NCI-H2196 treated with DMSO at 0.1 percent for 48 hours (cell line): ENCODE results near the gene C10orf105.

Source experiments
- DNase-seq: peaks from one replicate; lab custom pipeline; 2025; ENCODE audit not compliant: unreplicated experiment; lab: John Stamatoyannopoulos, UW

The C10orf105 gene

DNA sequence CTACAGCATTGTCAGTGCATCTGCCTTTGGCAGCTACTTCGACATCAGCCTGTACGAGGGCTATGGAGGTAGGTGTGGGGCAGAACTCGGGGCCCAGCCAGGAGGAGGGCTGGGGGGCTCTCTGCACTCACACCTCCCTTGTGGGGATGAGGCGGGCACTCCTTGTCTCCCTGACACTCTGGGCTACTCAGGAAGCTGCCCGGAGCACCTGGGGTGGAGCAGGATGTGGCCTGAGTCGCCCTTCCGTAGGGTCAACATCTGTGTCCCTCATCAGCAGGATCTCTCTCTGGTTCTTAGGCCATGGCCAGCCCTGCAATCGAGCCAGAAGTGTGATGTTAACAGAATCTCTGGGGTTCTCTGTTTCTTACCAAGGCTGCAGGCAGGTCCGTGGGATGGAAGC is 40.2 kb downstream of the C10orf105 start:
- DNase-seq: no peak

DNA sequence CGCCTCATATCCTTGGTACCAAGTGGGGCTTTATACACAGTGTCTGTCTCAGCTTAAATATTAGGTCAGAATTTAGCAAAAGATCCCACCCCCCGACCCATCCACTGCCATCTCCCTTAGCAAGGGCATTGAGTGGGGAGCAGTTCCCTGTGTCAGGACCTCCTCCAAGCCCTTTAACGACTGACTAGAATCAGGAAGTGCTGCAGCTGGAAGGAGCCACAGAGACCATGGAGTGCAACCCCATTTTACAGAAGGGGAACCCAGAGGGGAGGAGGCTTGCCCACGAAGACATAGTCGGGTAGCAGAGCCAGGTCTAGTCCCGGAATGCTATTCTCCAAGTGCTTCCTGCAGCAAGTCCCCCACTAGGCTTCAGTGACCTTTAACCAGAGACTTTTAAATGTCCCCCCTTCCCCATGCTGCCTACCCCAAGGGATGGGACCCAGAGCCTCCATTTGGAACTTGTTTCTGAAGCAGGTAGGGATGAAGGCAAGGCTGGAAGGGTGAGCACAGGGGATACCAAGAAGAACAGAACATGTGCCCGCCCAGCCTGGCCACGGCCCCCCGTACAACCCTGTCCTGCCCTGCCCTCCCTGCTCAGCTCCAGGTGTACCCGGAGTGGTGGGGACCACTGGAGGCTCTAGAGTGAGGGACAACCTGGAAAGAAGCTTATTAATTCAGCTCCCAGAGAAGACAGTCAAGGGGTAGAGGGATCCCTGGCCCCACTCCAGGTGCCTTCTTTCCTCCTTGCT is 41.3 kb downstream of the C10orf105 start:
- no peak for DNase-seq

DNA sequence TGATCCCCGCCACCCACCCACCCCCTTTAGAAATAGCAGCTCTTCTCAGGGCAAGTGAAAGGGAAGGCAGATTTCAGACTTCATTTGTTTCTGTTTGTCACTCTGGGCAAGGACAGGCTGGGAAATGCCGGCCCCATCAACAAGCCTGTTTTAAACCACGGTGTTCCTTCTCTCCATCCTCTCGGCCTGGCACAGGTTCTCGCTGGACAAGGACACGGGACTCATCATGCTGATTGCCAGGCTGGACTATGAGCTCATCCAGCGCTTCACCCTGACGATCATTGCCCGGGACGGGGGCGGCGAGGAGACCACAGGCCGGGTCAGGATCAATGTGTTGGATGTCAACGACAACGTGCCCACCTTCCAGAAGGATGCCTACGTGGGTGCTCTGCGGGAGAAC is 42.3 kb downstream of the C10orf105 start:
- no peak for DNase-seq

DNA sequence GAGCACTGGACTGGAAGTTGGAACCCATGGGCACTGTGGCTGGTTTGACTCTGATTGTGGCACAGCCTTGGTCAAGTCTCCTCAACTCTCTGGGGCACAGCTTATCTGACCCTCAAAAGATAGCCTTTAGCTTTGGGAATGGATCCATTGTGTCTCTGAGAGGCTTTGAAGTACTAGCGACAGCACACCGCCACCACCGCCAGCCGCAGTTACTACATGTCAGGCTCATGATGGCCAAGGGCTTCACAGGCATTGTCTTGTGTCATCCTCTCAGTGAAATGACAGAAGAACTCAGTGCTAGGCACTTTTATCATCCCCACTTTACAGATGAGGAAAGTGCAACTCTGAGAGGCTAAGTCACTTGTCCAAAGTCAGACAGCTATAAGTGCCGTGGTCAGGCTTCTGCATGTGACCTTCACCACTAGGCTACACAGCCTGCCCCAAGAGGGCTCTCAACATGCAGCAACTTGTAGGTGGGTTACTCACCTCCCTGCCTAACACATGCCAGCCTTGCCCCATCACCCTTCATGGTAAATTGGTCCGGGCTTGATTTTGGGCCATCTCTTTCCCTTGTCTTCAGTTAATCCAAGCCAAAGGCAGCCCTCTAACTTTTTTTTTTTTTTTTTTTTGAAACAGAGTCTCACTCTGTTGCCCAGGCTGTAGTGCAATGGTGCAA is 44.1 kb downstream of the C10orf105 start:
- no peak for DNase-seq

DNA sequence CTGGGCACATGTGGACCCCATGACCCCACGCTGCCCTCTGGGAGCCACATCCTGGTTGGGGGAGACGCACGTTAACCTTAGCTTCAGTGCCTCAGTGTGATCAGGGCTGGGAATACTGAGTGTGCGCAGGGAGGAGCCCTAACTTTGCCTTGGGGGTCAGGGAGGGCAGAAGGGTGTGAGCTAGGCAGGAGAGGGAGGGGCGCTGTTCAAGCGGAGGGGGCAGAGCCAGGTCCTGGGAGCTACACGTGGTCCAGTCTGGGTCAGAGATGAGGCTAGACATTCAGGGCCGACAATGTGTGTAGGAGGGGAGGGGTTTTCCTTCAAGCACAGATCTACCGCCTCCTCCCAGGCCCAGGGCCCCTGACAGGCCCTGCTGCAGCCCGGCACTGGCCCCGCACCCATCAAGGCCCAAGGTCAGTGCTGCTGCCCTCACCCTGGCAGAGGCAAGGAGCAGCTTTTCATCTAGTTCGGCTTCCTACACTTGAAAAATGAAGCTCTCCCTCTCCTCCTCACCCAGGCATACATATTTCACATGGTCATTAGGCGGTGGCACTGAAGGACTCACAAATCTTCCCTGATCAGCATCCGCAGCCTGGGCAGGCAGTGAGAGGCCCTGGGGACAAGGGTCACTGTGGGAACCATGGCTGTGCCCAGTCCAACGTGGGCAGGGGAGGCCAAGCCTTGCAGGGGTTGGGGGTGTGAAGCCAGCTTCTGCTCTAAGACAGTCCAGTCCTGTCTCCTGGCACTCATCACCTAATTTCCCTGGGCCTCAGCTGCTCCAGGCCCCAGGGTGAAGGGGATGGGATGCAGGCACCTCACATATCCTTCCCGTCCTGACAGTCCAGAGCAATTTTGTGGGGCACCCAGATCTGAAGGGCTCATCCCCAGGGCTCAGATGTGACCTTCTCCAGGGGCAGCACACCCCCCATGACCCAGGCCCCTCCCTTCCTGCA is 47.3 kb downstream of the C10orf105 start:
- DNase-seq: no peak

DNA sequence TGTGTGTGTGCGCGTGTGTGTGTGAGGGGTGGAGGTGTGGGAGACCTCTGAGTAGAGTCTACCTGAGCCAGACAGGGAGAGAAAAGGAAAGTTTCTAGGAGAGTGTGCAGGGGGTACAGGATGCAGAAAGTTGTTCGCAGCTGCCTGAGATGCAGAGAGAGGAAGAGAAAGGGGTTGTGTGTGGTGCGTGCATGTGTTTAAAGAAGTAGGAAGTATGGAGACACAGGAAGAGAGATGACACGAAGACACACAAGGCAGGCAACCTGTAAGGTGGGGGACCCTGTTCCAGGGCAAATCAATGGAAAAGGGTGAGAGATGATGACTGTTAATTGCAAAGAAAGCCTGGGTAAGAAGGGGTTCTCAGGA is 52.2 kb downstream of the C10orf105 start:
- no peak for DNase-seq

DNA sequence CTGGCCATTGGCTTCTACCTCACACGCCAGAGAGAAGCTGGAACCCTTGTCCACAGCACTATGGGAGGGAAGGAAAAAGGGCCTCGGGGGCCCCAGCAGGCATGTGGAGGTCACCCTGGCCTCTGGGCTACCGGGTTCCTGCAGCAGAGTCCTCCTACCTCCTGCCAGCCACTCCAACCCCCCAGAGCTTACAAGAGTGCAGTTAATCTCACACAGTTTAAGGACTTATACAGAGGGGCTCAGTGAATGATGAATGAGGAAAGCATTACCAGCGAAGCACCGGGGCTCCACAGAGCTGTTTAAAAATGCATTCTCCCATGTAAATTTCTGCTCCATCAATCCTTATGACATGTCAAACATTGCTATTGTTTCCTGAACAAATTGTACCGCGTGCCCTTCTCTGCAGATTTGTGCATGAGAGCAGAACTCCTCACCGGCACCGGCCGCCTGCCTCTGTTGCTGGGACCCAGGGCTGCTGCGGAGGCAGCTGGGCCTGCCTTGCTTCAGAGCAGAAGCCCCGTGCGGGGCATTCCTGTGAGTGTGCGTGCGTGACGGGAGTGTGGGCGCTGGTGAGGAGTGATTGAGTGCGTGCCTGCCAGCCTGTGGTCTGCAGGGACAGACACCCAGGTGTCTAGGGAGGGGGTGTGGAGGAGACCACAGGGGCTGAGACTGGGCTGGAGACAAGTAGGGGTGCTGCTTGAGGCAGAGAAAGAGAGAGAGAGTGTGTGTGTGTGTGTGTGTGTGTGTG is 52.8 kb downstream of the C10orf105 start:
- no peak for DNase-seq

DNA sequence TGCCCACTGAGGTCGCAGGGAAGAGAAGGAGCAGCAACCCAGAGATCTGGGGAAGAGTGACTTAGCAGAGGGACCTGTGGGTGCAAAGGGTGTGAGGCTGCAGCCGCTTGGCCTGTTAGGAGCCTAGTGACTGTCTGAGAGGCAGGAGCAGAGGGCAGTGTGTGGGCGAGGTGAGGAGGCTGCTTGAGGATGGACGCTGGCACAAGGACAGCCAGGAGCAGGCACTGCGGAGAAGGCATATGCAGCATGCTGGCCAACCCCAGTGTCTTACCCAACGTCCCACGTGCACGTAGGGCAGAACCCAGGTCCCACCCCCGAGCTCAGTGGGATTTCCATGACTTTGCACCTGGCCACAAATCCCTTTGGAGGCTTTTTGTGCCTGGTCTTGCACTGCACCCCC is 54.1 kb downstream of the C10orf105 start:
- no peak for DNase-seq

DNA sequence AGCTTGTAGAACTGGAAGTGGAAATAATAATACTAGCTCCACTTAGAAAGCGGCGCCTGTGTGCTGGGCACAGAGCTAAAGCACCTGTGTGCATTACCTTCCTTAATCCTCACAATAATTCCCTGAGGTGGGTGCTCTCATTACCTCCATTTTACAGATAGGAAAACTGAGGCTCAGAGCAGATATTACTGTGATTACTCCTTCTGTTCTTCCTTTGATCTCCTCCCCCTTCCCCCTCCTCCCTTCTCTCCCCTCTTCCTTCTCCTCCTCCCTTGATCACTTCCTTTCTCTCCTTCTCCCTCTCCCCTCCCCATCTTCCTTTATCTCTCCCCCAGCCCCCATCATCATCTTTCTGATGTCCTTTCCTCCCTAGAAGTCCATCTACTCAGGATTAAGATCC is 55.0 kb downstream of the C10orf105 start:
- DNase-seq: no peak

DNA sequence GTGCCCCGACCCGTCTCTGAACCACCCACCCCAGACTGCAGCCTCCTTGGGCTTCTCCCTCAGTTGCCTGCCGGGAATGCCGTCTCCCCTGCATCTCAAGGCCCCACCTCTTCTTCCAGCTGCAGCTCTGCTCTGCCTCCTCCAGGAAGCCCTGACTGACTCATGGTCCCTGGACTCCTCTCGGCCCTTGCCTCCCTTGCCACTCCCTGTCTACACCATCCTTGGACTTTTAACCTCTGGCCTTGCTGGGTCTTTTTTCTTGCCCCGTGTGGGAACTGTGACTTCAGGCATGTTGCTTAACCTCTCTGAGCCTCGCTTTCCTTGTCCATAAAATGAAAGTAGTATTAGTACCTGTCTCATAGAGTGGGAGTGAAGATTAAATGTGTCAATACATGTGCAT is 56.3 kb downstream of the C10orf105 start:
- DNase-seq: no peak

DNA sequence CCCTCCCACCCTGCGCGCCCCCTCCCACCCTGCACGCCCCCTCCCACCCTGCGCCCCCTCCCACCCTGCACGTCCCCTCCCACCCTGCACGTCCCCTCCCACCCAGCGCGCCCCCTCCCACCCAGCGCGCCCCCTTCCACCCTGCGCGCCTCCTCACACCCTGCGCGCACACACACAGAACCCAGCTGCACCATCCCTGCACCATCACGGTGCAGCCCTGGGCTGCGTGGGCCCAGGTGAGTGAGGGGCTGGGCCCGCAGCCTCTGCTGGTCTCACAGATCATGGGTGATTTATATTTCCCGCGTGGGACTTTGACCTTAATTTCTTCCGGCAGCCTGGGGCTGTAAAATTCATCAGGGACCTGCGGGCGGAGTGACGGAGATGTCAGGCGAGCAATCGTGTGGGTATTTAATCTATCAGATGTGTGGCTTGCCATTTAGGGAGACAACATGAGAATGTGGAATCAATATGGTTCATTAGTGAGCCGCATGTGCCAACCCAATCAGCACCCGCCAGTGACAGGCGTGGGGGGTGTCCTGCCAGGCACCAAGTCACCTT is 57.7 kb downstream of the C10orf105 start:
- no peak for DNase-seq
